HG03045 (cell line): ENCODE data around the gene RAB6B.

Source experiments
- ATAC-seq: cut with Tn5 transposase; IDR thresholded peaks from one replicate; pipeline ENCODE4 v1.9.1; 2021; ENCODE audit warnings: mild to moderate bottlenecking, moderate library complexity; ENCODE audit not compliant: unreplicated experiment

The RAB6B gene

GRCh38 chr3:133896002-133896761 is 500 bp upstream of the RAB6B start:
- ATAC-seq, result no peak

GRCh38 chr3:133894353-133895207 is 1.1 kb downstream of the RAB6B start:
- no peak for ATAC-seq

- no peak for ATAC-seq
These were observed 1.9 kb downstream of the RAB6B start for GRCh38 chr3:133893683-133894352.

- no peak for ATAC-seq
These were observed 3.0 kb downstream of the RAB6B start for GRCh38 chr3:133892541-133893231.

- no peak for ATAC-seq
These were observed 3.9 kb downstream of the RAB6B start for GRCh38 chr3:133891662-133892378.

- ATAC-seq, result no peak
These were observed 4.6 kb downstream of the RAB6B start for GRCh38 chr3:133890972-133891644.

- ATAC-seq, result no peak
These were observed 5.6 kb downstream of the RAB6B start for GRCh38 chr3:133890037-133890436.

GRCh38 chr3:133888726-133889340 is 6.8 kb downstream of the RAB6B start:
- no peak for ATAC-seq

GRCh38 chr3:133887803-133888703 is 7.6 kb downstream of the RAB6B start:
- ATAC-seq, result no peak

GRCh38 chr3:133887074-133887802 is 8.4 kb downstream of the RAB6B start:
- no peak for ATAC-seq

- ATAC-seq, result no peak
These were observed 9.5 kb downstream of the RAB6B start for GRCh38 chr3:133886031-133886722.

- no peak for ATAC-seq
These were observed 10.6 kb downstream of the RAB6B start for GRCh38 chr3:133884887-133885711.

- no peak for ATAC-seq
These were observed 11.4 kb downstream of the RAB6B start for GRCh38 chr3:133884054-133884886.

- no peak for ATAC-seq
These were observed 12.0 kb downstream of the RAB6B start for GRCh38 chr3:133883641-133884040.

GRCh38 chr3:133882986-133883586 is 12.6 kb downstream of the RAB6B start:
- ATAC-seq, result no peak
